Measurements from ENCODE around the gene HERPUD1.
"Not testable (repeated sequence)": the region's sequence is repeated elsewhere in the genome, so short reads cannot be mapped to it uniquely, and the experiment has no call there.

The HERPUD1 gene

DNA sequence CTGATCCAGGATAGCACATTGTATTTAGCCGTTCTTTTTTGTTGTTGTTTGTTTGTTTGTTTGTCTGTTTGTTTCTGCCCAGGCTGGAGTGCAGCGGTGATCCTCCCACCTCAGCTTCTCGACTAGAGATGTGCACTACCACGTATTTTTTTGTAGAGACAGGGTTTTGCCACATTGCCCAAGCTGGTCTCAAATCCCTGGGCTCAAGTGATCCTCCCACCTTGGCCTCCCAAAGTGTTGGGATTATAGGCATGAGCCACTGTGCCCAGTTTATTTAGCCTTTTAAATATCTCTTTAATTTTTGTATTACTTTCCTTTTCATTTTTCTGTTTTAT, 48.2 kb downstream of the HERPUD1 start:
- no peak for DNase-seq (ENCODE audit: low read depth, low spot score)

DNA sequence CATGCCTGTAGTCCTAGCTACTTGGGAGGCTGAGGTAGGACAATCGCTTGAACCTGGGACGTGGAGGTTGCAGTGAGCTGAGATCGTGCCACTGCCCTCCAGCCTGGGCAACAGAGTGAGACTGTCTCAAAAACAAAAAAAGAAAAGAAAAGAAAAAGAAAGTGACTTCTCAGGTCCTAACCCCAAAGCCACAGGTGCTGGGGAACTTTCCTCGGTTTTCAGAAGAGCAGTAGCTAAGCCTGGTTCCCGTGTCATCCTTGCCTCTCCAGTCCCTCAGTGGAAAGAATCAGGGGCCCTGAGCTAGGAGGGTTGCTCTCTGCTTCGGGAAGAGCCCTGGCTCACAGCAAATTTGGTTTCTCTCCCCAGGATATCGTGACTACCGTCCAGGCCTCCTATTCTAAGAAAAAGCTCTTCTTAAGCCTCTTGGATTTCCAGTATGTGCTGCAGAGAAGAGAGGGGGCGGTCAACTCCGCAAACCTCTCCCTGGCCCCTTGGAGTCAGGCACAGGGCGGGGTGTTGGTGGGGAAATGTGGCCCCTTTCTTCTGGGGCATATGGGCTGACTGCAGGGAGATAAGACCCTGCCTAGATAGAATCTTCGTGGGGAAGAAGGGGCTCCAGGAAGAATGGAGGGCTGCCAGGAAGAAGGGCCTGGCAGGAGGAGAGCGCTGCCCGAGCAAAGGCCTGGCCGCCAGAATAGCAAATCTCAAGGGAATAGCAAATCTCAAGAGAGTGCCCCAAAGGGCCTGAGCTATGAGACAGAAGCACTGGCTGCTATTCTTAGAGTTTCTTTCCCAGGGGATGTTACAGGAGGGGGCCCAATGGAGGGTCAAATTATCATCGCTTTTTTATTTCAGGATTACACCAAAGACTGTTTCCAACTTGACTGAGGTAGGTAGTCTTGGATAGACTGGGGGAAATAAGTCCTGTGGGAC, 49.1 kb downstream of the HERPUD1 start:
- DNase-seq (ENCODE audit: low read depth, low spot score): no peak

DNA sequence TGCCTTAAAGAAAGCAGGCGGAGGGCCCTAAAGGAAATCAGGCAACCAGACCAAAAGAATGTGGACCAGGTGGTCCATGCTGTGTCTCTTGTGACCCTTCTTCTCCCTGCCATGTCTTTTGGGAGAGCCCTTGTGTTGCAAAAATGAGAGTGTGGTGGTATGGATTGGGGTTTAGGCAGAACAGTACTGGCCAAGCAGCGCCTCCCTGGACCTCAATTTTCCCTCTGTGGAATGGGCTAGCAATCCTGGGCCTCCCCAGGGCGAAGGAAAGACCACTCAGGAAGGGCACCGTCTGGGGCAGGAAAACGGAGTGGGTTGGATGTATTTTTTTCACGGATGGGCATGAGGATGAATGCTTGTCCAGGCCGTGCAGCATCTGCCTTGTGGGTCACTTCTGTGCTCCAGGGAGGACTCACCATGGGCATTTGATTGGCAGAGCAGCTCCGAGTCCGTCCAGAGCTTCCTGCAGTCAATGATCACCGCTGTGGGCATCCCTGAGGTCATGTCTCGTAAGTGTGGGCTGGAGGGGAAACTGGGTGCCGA, 49.9 kb downstream of the HERPUD1 start:
- no peak for DNase-seq (ENCODE audit: low read depth, low spot score)

DNA sequence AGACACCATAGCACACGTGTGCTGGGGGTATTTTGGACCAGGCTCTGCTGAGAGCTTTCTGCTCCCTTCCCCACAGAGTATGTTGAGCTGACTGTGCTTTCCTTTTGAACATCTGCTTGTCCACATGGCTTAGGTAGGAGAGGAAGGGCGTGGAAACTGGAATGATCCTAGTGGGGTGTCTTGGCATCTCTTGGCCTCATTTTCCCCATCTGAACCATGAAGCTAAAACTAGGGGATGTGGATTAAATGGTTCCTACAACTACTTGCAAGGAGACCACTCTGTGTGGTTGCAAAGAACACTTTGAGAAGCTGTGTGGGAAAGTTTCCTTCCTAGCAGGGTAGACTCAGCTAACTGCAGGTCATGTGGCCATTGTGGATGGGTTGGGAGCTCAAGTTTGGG, 50.8 kb downstream of the HERPUD1 start:
- no peak for DNase-seq (ENCODE audit: low read depth, low spot score)

GRCh38 chr16:56983211-56983751, 51.3 kb downstream of the HERPUD1 start:
- DNase-seq (ENCODE audit: low read depth, low spot score): no peak

DNA sequence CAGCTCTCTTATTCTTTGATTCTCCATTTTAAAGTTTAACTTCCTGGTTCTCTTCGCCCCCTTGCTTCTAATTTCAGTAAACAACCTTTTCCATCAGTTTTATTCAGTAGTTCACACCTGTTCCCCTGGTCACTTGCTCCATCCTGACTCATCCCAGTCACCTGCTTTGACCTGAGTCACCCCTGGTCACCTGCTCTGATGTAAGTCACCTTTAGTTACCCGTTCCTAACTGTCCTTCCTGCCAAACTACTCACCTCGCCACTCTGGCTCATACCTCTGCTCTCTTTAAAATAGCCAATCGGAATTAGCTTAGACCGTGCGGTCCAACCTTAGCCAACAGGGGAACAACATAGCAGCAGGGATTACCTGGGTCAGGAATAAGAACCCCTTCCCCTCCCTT, 52.7 kb downstream of the HERPUD1 start:
- no peak for DNase-seq (ENCODE audit: low read depth, low spot score)

DNA sequence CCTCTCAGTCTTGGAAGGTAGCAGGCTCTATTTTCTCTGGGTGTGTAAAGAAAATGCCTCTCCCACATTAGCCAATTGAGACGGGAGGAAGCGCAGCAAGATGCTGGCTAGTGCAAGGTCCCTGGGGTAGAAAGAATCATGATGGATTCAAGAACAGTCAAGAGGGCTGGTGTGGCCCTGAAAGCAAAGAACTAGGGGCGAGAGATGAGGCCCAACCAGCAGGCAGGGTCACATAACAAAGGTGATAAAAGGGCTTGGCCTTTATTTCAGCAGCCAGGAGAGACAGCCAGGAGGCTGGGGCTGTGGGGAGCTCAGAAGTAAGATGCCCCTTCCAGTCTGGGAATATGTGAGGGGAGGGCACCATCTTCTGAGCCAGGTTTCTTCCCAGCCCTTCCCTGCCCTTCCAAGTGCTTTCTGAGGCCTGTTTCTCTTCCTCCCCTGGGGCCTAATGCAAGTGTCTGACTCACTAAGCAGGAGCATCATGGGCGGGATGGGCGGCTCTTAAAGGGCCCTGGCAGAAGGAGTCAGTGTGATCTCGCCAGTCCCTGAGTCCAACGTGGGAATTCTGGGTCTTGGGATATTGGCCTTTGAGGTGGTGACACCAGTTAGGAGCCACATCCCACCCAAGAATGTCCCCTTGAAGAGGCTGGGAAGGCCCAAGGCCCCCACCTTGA, 53.5 kb downstream of the HERPUD1 start:
- no peak for DNase-seq (ENCODE audit: low read depth, low spot score)

GRCh38 chr16:56985962-56986360, 54.0 kb downstream of the HERPUD1 start:
- no peak for DNase-seq (ENCODE audit: low read depth, low spot score)

DNA sequence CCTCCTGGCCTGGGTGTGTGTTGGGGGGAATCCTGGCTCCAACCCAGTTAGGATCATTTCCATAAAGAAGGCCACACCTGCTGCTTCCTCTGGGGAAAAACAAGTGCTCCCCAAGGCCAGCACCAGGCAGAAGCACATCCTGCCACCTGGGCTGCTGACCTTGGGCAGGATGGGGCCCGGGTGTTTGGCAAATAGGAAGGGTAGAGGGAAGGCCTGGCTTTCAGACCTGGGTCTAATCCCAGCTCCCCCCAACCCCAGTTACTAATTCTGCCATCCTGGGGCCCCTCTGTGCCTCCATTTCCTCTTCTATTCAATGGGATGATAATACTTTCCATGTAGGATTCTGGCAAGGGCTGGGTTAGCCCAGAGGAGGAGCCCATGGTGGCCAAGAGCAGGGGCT, 54.4 kb downstream of the HERPUD1 start:
- no peak for DNase-seq (ENCODE audit: low read depth, low spot score)

GRCh38 chr16:56986908-56987307, 55.0 kb downstream of the HERPUD1 start:
- not testable (repeated sequence) for DNase-seq (ENCODE audit: low read depth, low spot score)

DNA sequence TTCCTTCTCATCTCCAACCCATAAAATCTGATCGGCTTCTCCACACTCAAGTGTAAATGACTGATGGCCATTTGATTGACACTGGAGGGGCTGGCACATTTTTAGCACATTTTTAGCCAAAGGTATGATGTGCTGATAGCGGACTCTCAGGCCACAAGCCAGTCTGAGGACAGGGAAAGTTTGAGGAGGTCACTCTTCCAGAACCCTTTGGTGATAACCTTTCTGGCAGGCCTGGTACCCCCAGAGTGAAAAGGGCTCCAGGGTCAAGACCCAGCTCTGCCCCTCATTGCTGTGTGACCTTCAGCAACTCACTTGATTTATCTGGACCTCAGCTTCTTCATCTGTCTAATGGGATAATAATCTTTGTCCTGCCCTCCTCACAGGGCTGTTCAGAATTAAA, 55.8 kb downstream of the HERPUD1 start:
- no peak for DNase-seq (ENCODE audit: low read depth, low spot score)

GRCh38 chr16:56988161-56988947, 56.4 kb downstream of the HERPUD1 start:
- no peak for DNase-seq (ENCODE audit: low read depth, low spot score)

DNA sequence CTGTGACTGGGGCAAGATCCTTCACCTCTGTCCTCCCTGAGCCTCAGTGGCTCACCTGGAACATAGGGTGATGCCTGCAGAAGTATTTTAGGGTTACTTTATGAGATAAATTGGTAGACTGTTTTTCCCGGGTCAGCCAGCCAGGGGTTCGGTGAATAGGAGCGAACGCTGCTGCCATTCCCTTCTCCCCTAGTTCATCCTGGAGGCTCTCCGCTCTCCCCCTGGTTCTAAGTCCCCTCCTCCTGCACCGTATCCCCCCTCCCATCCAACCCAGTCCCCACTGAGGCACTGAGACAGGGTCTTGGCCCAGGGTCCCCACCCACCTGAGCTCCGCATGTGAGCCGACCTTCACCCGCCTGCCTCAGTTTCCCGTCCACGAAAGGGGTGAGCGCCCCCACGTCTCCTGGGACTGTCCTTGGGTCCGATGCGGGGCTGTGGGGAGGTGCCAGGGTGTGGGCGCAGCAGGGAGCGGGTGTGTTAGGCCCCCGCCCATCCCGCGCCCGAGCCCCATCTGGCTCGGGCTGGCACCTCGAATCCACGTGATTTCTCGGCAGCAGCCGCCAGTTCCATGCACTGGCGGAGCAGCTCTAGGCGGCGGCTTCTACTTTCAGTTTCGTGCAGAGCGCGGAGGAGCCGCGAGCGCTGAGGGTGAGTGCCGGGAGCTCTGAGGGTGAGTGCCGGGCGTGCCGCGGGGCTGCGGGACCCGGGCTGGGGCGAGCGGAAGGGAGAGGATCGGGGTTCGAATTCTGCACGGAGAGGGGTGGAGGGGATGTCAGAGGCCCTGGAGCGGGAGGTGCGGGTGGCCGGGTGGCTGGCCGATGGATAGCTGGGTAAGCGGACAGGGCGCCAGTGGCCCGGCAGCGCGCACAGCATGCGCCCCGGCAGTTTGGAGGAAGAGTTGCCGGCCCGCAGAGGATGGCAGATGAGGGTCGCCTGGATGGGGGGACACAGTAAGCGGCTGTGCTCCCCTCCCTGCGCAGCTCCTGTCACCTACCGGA, 57.3 kb downstream of the HERPUD1 start, which contains the start of gene NLRC5:
NLRC5 (plus strand) TSS at position 610 of the 998 bp plus-strand sequence. CDS start 31,156 bp downstream, outside the sequence.
- no peak for DNase-seq (ENCODE audit: low read depth, low spot score)

GRCh38 chr16:56989988-56990387, 58.0 kb downstream of the HERPUD1 start:
- no peak for DNase-seq (ENCODE audit: low read depth, low spot score)

DNA sequence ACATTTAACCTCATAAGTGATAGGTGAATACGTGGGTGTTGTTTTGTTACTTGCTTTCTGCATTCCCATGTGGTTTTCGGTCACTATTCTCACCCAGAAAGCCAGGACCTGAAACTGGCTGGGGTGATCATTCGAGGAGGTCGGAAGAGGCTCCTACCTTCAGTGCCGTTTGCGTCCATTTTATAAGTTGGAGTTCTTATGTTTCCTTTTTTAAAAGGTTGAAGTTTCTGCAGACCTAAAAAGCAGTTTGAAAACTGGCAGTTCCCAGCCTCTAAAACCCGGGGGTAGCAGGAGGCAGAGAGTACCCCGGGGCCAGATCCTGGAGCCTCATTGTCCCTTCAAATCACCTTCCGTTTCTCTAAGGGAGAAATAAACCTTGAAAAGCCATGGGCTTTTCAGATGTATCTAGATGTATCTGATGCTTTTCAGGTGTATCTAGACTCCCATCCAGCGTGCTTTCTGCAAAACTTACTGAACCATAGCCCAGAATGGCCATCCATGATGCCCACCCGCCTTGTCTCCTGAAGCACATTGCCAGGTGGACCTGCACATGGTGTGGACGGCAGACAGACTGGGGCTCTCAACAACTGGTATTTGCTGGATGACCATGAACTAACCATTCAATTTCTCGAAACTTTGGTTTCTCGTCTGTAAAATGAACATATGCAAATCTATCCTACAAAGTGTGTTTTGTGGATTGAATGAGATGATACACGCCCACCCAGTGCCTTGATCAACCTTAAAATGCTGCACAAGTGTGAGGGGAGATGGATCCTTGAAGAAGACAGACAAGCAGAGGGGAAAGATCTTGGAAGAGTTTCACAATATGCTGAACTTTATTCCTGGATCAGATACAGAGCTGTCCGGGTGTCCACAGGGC, 58.7 kb downstream of the HERPUD1 start:
- DNase-seq (ENCODE audit: low read depth, low spot score): no peak

GRCh38 chr16:56992431-56992830, 60.5 kb downstream of the HERPUD1 start:
- DNase-seq (ENCODE audit: low read depth, low spot score): not testable (repeated sequence)

DNA sequence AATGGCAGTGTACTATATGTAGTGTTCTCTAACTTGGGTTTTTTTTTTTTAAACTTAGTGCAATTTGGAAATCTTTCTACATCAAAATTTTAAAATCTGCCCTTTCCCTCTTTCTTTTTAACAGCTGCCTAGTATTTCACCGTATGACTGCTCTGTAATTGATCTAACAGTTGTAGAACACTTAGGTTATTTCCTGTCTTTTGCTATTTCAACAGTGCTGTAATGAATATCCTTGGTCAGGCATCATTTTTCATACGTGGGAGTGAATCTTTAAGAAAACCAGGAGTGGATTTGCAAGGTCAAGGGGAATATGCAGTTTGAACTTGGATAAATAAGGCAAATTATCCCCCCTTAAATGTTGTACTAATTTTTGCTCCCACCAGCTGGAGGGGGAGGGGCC, 61.3 kb downstream of the HERPUD1 start:
- no peak for DNase-seq (ENCODE audit: low read depth, low spot score)

DNA sequence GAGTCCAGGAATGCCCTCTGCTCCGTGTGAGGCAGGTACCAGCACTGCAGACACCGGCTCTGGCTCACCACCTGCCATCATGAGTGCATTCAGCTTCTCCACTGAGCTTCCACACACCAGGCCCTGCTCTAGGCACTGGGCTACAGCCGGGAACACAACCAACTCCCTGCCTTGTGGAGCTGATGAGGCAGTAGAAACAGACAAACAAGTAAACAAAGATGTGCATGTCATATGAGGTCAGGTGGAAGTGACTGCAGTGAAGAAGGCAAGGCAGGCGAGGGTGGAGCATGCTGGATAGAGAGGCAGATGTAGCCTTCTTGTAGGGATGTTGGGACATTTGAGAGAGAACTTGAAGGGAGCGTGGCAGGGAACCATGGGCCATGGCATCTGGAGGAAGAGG, 62.4 kb downstream of the HERPUD1 start:
- DNase-seq (ENCODE audit: low read depth, low spot score): no peak

Data from iPS DF 19.7 (cell line).